GM23248 (cell line): Measurements from ENCODE around the gene EBF3.

Source experiments
- EZH2 ChIP-seq: fragments of 200-600 bp; sonication (generic); IDR thresholded peaks from 2 replicates; pipeline ENCODE4 v1.6.1; 2018; ENCODE audit warnings: antibody characterized with exemption, mild to moderate bottlenecking; ENCODE audit not compliant: insufficient read depth, poor library complexity, severe bottlenecking
- EZH2phosphoT487 ChIP-seq: fragments of 200-600 bp; sonication (generic); IDR thresholded peaks from 2 replicates; pipeline ENCODE4 v1.6.1; 2018; ENCODE audit warnings: antibody characterized with exemption, moderate library complexity, mild to moderate bottlenecking, low read depth; ENCODE audit not compliant: insufficient read depth

GRCh38 chr10:129832573-129833467, 131.3 kb downstream of the EBF3 start:
- TF ChIP-seq EZH2phosphoT487 (no peak), EZH2 (no peak)
